HepG2 (cell line): ENCODE measurements around the gene TBC1D20. TPM values are rescaled to one million over a fixed set of nuclear protein-coding genes. Genes with fewer than 3 reads are reported as not detected.

Experiments used
- ATAC-seq: fragments of 200-7000 bp; cut with Tn5 transposase; 3 replicates; pipeline ENCODE4 v1.9.1; 2020; ENCODE audit warnings: mild to moderate bottlenecking, moderate library complexity
- BruUV-seq: library from RNA; stranded (reverse); fragments of 400-500 nt; replicated peaks from 2 replicates; lab custom pipeline; 2021; lab: Mats Ljungman, UMichigan
- CTCF ChIA-PET: fragments of 300-600 bp; formaldehyde crosslinking; extraction: SDS; loops from one replicate; lab custom pipeline; 2021; ENCODE audit warnings: low total read pairs, inconsistent platforms, low intra/inter-chr PET ratio; lab: Yijun Ruan, JAX
- POLR2A ChIA-PET: fragments of 350-600 bp; sonication (Branson Sonifier 250); formaldehyde crosslinking; loops from one replicate; lab custom pipeline; 2020; ENCODE audit warnings: antibody characterized with exemption, inconsistent platforms; lab: Yijun Ruan, JAX
- DNase-seq: peaks from one replicate; pipeline ENCODE4 v3.0.0-alpha.2; 2015; ENCODE audit warnings: low spot score
- FAIRE-seq: peaks from 3 replicates; lab custom pipeline; 2011; peaks lifted over from hg19 to GRCh38; lab: Jason Lieb, UNC
- H2AFZ ChIP-seq: one replicate; pipeline ENCODE4 v1.6.1; 2011; ENCODE audit warnings: low read length, inconsistent platforms
- H3K27ac ChIP-seq: fragments of 300-600 bp; 3 replicates; pipeline ENCODE4 v1.8.0; 2011; ENCODE audit warnings: mixed run types, mild to moderate bottlenecking, mixed read lengths, low read length, inconsistent platforms; ENCODE audit not compliant: insufficient read depth; ENCODE audit errors: extremely low read length
- H3K27me3 ChIP-seq, 2 experiments: fragments of 200-600 bp in 1 of 2; 2 replicates in 1 of 2; 3 replicates in 1 of 2; pipeline versions ENCODE4 v1.6.0 to v1.8.0; 2011; ENCODE audit warnings: low read length in 2 of 2, mild to moderate bottlenecking in 2 of 2, moderate library complexity in 2 of 2, inconsistent platforms in 1 of 2; ENCODE audit not compliant: insufficient read depth in 2 of 2, control insufficient read depth in 1 of 2
- H3K36me3 ChIP-seq, 2 experiments: fragments of 200-600 bp in 1 of 2; replicated peaks in 1 of 2; 2 replicates in 1 of 2; 3 replicates in 1 of 2; pipeline versions ENCODE4 v1.5.1 to v1.8.0; 2011; ENCODE audit warnings: low read length in 2 of 2, inconsistent platforms in 1 of 2; ENCODE audit not compliant: insufficient read depth in 2 of 2, control insufficient read depth in 1 of 2
- H3K4me1 ChIP-seq: 2 replicates; pipeline ENCODE4 v1.5.1; 2012; ENCODE audit warnings: low read length, inconsistent platforms; ENCODE audit not compliant: insufficient read depth
- H3K4me2 ChIP-seq: 2 replicates; pipeline ENCODE4 v1.6.0; 2011; ENCODE audit warnings: low read depth, low read length, inconsistent platforms
- H3K4me3 ChIP-seq, 3 experiments: fragments of 200-600 bp in 1 of 3; sonication (generic), shearing (Covaris generic) in 1 of 3; replicated peaks in 1 of 3; 2 replicates each; pipeline ENCODE4 v1.5.1; 2011 to 2016; ENCODE audit warnings: low read length in 3 of 3, inconsistent platforms in 2 of 3, low read depth in 2 of 3, mild to moderate bottlenecking in 2 of 3, control low read depth in 1 of 3, mixed read lengths in 1 of 3; ENCODE audit not compliant: insufficient read depth in 1 of 3
- H3K79me2 ChIP-seq: one replicate; pipeline ENCODE4 v1.6.1; 2011; ENCODE audit warnings: low read length, inconsistent platforms; ENCODE audit not compliant: insufficient read depth
- H3K9ac ChIP-seq: 2 replicates; pipeline ENCODE4 v1.6.0; 2011; ENCODE audit warnings: mild to moderate bottlenecking, low read depth, low read length, inconsistent platforms; ENCODE audit not compliant: insufficient read depth
- H3K9me3 ChIP-seq: 2 replicates; pipeline ENCODE4 v1.5.1; 2012; ENCODE audit warnings: mild to moderate bottlenecking, low read length
- H4K20me1 ChIP-seq: 2 replicates; pipeline ENCODE4 v1.6.0; 2011; ENCODE audit warnings: inconsistent platforms, mild to moderate bottlenecking, low read length, moderate library complexity; ENCODE audit not compliant: insufficient read depth
- CEBPB ChIP-seq: IDR thresholded peaks from 2 replicates; pipeline ENCODE4 v1.6.1; 2011; ENCODE audit warnings: low read depth, low read length, improper control_type of control experiment, borderline replicate concordance
- DZIP1 ChIP-seq: sonication (generic); formaldehyde crosslinking; IDR thresholded peaks from 2 replicates; pipeline ENCODE4 v1.5.0; 2020; ENCODE audit warnings: mild to moderate bottlenecking, missing genetic modification reagents
- FLYWCH1 ChIP-seq: sonication (generic); formaldehyde crosslinking; IDR thresholded peaks from 2 replicates; pipeline ENCODE4 v1.8.1; 2023; ENCODE audit warnings: mild to moderate bottlenecking, missing genetic modification reagents
- FOXJ3 ChIP-seq: sonication (generic); formaldehyde crosslinking; IDR thresholded peaks from 2 replicates; pipeline ENCODE4 v1.4.0; 2020; ENCODE audit warnings: missing genetic modification reagents, mild to moderate bottlenecking, borderline replicate concordance
- HNF4A ChIP-seq: sonication (generic); formaldehyde crosslinking; IDR thresholded peaks from 2 replicates; pipeline ENCODE4 v1.4.0; 2020; ENCODE audit warnings: missing genetic modification reagents
- MYC ChIP-seq: sonication (generic); formaldehyde crosslinking; IDR thresholded peaks from 2 replicates; pipeline ENCODE4 v1.9.0; 2021; ENCODE audit warnings: missing genetic modification reagents, borderline replicate concordance
- NR2C2 ChIP-seq: sonication (generic); formaldehyde crosslinking; IDR thresholded peaks from 2 replicates; pipeline ENCODE4 v1.4.0; 2020; ENCODE audit warnings: missing genetic modification reagents, mild to moderate bottlenecking, moderate library complexity, borderline replicate concordance
- SOX6 ChIP-seq, 2 experiments: fragments of 450-650 bp in 1 of 2; sonication (generic) in 1 of 2; formaldehyde crosslinking in 1 of 2; IDR thresholded peaks; 2 replicates each; pipeline versions ENCODE4 v1.4.0 to v1.6.1; 2017 to 2020; ENCODE audit warnings: antibody characterized with exemption in 1 of 2, mild to moderate bottlenecking in 1 of 2, missing genetic modification reagents in 1 of 2
- STAG1 ChIP-seq: sonication (generic); formaldehyde crosslinking; IDR thresholded peaks from 2 replicates; pipeline ENCODE4 v1.4.0; 2020; ENCODE audit warnings: missing genetic modification reagents
- ZBTB33 ChIP-seq: sonication (generic); formaldehyde crosslinking; IDR thresholded peaks from 2 replicates; pipeline ENCODE4 v1.4.0; 2020; ENCODE audit warnings: missing genetic modification reagents
- ZBTB38 ChIP-seq: sonication (generic); formaldehyde crosslinking; IDR thresholded peaks from 2 replicates; pipeline ENCODE4 v1.5.1; 2020; ENCODE audit warnings: mild to moderate bottlenecking, missing genetic modification reagents
- ZBTB4 ChIP-seq: sonication (generic); formaldehyde crosslinking; IDR thresholded peaks from 2 replicates; pipeline ENCODE4 v1.4.0; 2020; ENCODE audit warnings: missing genetic modification reagents, mild to moderate bottlenecking, borderline replicate concordance
- ZNF121 ChIP-seq: sonication (generic); formaldehyde crosslinking; IDR thresholded peaks from 2 replicates; pipeline ENCODE4 v1.5.0; 2020; ENCODE audit warnings: mild to moderate bottlenecking, missing genetic modification reagents
- ZSCAN5A ChIP-seq: sonication (generic); formaldehyde crosslinking; IDR thresholded peaks from 2 replicates; pipeline ENCODE4 v1.8.0; 2022; ENCODE audit warnings: mild to moderate bottlenecking, missing genetic modification reagents, borderline replicate concordance
- WGBS: methylation state at CpG from one replicate; pipeline ENCODE4 v1.1.6; 2017; ENCODE audit warnings: low lambda C conversion rate; 5-methylcytosine and 5-hydroxymethylcytosine counted together
- in situ Hi-C: cut with HindIII; loops from 2 replicates; pipeline ENCODE4 v1.10.0; 2017; ENCODE audit warnings: low pct_unique_long_range_greater_than_20kb; ENCODE audit not compliant: extremely low pct_ligation_motif_present
- intact Hi-C: fragments of 100-400 bp; cut with micrococcal nuclease; formaldehyde crosslinking; loops from one replicate; pipeline ENCODE4 v1.10.0; 2022; ENCODE audit not compliant: unreplicated experiment
- polyA plus RNA-seq, 8 experiments: library from polyadenylated mRNA; depleted of rRNA in 3 of 8; stranded (reverse) in 7 of 8; unstranded in 1 of 8; fragments of >200 nt; fragmentation: Illumina TruSeq in 4 of 8; extraction: Trizol in 4 of 8; gene quantifications; 2 replicates each; pipeline versions ENCODE4 v1.2.1 to v1.2.3, GENCODE V29; 2011 to 2016; ENCODE audit warnings: low read depth in 4 of 8, missing spikeins in 1 of 8, mixed read lengths in 1 of 8; ENCODE audit not compliant: insufficient read depth in 1 of 8
- total RNA-seq, 5 experiments: library from RNA; depleted of rRNA; stranded (reverse); fragments of >200 nt; fragmentation: Illumina TruSeq; extraction: Trizol; gene quantifications; 2 replicates each; pipeline ENCODE4 v1.2.3, GENCODE V29; 2016; ENCODE audit warnings: low read depth in 1 of 5

TBC1D20 gene
- total and polyA plus RNA-seq, 2 of the 13 experiments (the other 11 are each of a cell fraction or from before 2014, with no cell fraction given) = 36.6 to 47.1 TPM

- in situ Hi-C loops = no loop called here
- Histone ChIP-seq H3K4me1 (peaks cover 48% of the 10 kb centered on the region), H2AFZ (no peak overlapping the region), H3K79me2 (peaks cover 48% of the 10 kb centered on the region), H3K27me3 (no peaks in the 10 kb centered on the region), H3K27ac (peak overlapping the region; percentile 30), H3K9me3 (no peaks in the 10 kb centered on the region), H3K4me2 (no peak overlapping the region), H3K4me3 (no peak overlapping the region), H3K36me3 (peaks cover 34 to 83% of the 10 kb centered on the region in 2 experiments), H4K20me1 (no peaks in the 10 kb centered on the region), H3K9ac (no peak overlapping the region)
- DNase-seq (no peak), FAIRE-seq (no peak), ATAC-seq (no peak)
- intact Hi-C loops = no loop called here
- WGBS = 93% methylated on average over 13 of the region's 13 CpGs
- no TSS peak for BruUV-seq
- ChIA-PET POLR2A (interaction anchor here (0.9 to 4.5 kb wide), 4 partner anchors 9 to 44 kb away, joined by 3 to 15 read pairs (median 6); no protein-coding TSS in a partner anchor), CTCF (no interaction called here)
- TF ChIP-seq CEBPB (peak; percentile 48; the same call in 1 of the 2 replicates), ZBTB38 (peak; percentile 26; the same call in 1 of the 2 replicates), FOXJ3 (no peak), SOX6 (IDR thresholded peaks at IDR 0.05) (no peak), SOX6 (CRISPR knock-in tag; IDR thresholded peaks at IDR 0.05) (peak; percentile 25; the same call in 1 of the 2 replicates), ZBTB33 (CRISPR knock-in tag) (0 out of 2 replicates have a peak, but pooled peaks have one; percentile 71), ZSCAN5A (peak; percentile 99), ZBTB4 (CRISPR knock-in tag) (peak; percentile 84; the same call in 1 of the 2 replicates), HNF4A (0 out of 2 replicates have a peak, but pooled peaks have one; percentile 5), DZIP1 (CRISPR knock-in tag) (no peak), ZNF121 (CRISPR knock-in tag) (peak; percentile 16; the same call in 1 of the 2 replicates), FLYWCH1 (CRISPR knock-in tag) (no peak), STAG1 (no peak), NR2C2 (CRISPR knock-in tag) (0 out of 2 replicates have a peak, but pooled peaks have one; percentile 3), MYC (CRISPR knock-in tag) (no peak)
Measured at GRCh38 chr20:415820-416322, 46.5 kb downstream of the TBC1D20 start.
